ENCODE measurements around the gene MIAT. TPM values are rescaled to one million over a fixed set of nuclear protein-coding genes. Genes with fewer than 3 reads are reported as not detected.

The MIAT gene
- total and polyA plus RNA-seq, 9 of the 15 experiments (the other 6 are each of a cell fraction or from before 2014, with no cell fraction given) = 0.03 to 0.93 (median 0.34) TPM

DNA sequence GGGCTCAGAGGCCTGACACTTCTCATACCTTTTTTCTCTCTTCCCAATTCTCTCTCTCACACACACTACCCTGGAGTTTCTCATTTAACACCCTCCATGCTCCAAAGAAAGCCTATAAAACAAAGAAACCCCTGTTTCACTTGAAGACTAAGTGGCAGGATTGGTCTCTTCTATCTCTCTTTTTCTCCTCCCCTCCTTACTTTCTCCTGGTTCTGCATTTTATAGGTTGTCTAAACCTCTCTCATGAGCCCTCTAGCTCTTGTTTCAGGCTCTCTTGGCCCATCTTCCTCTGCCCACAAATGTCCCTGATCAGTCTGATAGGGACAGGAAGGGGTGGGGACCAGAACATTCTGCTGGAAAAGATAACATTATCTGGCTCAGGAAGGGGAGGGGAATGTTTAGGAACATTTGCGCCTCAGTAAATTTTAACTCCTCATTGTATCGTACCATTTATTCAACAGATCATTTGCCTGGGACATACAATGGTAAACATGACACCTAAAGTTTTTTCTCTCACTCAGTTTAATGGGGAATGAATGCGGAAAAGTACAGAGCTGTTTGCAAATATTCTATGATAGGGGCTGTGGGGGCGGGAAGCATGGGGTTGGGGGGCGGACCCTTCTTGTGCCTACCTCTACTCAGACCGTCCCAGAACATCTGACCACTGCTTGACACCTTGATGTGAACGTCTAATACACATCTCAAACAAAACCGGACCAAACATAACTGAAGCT lies 24.8 kb upstream of the MIAT start:
- ATAC-seq (peak; percentile 88), FAIRE-seq (peak; percentile 94), DNase-seq (ENCODE audit: extremely low read depth in 1 of 4, low spot score in 3 of 4) (peak; percentile 85 to 90 (median 86))
- Histone ChIP-seq H3K4me2 (ENCODE audit: insufficient read depth, low read length) (peak overlapping the region; percentile 77), H2AFZ (ENCODE audit: low read depth, low read length) (peak overlapping the region; percentile 63), H3K4me1 (replicated peaks in 1 of 2; ENCODE audit: control insufficient read depth in 2 of 2, insufficient read depth in 2 of 2, low read length in 2 of 2) (peaks cover 20 to 49% of the 10 kb centered on the region in 2 experiments), H3K79me2 (ENCODE audit: control insufficient read depth, insufficient read depth, low read length) (peaks cover 7% of the 10 kb centered on the region; the same call in 1 of the 3 replicates), H3K27ac (ENCODE audit: extremely low read depth, low read depth, low read length) (peak overlapping the region; percentile 87), H4K20me1 (replicated peaks; ENCODE audit: control insufficient read depth, insufficient read depth, low read length) (no peaks in the 10 kb centered on the region), H3K9me1 (ENCODE audit: control insufficient read depth, insufficient read depth, low read length) (peaks cover 4% of the 10 kb centered on the region), H3K27me3 (ENCODE audit: control insufficient read depth in 2 of 2, insufficient read depth in 2 of 2, low read length in 2 of 2) (no peaks in the 10 kb centered on the region), H3K9me3 (replicated peaks; ENCODE audit: control insufficient read depth, insufficient read depth, low read depth, low read length) (peaks cover 2% of the 10 kb centered on the region; the same call in 1 of the 2 replicates), H3K4me3 (peak overlapping the region; percentile 15; the same call in 1 of the 2 replicates), H3K36me3 (ENCODE audit: control insufficient read depth, insufficient read depth, low read length) (no peaks in the 10 kb centered on the region), H3K9ac (ENCODE audit: insufficient read depth in 1 of 2, low read depth in 2 of 2, low read length in 2 of 2) (peak overlapping the region in 1 of 2 experiments; percentile 57; a peak in 2 of 4 replicates)
- in situ Hi-C loops (cut with MboI) = no loop called here
- WGBS (ENCODE audit: insufficient coverage, low coverage, missing lambda C conversion rate) = 0% methylated on average over 8 of the region's 8 CpGs
- ChIA-PET CTCF (ENCODE audit: low intra/inter-chr PET ratio) (no interaction called here), POLR2A (interaction anchor here (0.6 to 1.9 kb wide), 4 partner anchors 9 to 113 kb away, joined by 3 to 12 read pairs (median 3); partner anchors contain the start of genes CRYBA4 and TPST2)
- intact Hi-C loops (cut with micrococcal nuclease) = no loop called here
- BruUV-seq (replicated peaks) = TSS peak; percentile 73
- no peak for TF ChIP-seq KAT2B (IDR thresholded peaks at IDR 0.05; ENCODE audit: low read depth, low read length)
- TF ChIP-seq ZNF146 (CRISPR knock-in tag; IDR thresholded peaks at IDR 0.05; ENCODE audit: unreplicated experiment) = no peak
- no peak for TF ChIP-seq ARHGAP35 (IDR thresholded peaks at IDR 0.05; ENCODE audit: partially characterized antibody)
- TF ChIP-seq, protein P1, sequence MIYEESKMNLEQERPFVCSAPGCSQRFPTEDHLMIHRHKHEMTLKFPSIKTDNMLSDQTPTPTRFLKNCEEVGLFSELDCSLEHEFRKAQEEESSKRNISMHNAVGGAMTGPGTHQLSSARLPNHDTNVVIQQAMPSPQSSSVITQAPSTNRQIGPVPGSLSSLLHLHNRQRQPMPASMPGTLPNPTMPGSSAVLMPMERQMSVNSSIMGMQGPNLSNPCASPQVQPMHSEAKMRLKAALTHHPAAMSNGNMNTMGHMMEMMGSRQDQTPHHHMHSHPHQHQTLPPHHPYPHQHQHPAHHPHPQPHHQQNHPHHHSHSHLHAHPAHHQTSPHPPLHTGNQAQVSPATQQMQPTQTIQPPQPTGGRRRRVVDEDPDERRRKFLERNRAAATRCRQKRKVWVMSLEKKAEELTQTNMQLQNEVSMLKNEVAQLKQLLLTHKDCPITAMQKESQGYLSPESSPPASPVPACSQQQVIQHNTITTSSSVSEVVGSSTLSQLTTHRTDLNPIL (CRISPR knock-in tag; IDR thresholded peaks at IDR 0.05) = 0 out of 2 replicates have a peak, but pooled peaks have one; percentile 32
- TF ChIP-seq ERF (CRISPR knock-in tag; IDR thresholded peaks at IDR 0.05) = no peak
- TF ChIP-seq KLF13 (tag; IDR thresholded peaks at IDR 0.05; ENCODE audit: borderline replicate concordance, low read depth) = no peak
- no peak for TF ChIP-seq ZNF561 (CRISPR knock-in tag; conservative IDR thresholded peaks at IDR 0.05)
- TF ChIP-seq, protein P2, sequence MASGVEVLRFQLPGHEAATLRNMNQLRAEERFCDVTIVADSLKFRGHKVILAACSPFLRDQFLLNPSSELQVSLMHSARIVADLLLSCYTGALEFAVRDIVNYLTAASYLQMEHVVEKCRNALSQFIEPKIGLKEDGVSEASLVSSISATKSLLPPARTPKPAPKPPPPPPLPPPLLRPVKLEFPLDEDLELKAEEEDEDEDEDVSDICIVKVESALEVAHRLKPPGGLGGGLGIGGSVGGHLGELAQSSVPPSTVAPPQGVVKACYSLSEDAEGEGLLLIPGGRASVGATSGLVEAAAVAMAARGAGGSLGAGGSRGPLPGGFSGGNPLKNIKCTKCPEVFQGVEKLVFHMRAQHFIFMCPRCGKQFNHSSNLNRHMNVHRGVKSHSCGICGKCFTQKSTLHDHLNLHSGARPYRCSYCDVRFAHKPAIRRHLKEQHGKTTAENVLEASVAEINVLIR (CRISPR knock-in tag; IDR thresholded peaks at IDR 0.05) = no peak
- TF ChIP-seq, protein P3, sequence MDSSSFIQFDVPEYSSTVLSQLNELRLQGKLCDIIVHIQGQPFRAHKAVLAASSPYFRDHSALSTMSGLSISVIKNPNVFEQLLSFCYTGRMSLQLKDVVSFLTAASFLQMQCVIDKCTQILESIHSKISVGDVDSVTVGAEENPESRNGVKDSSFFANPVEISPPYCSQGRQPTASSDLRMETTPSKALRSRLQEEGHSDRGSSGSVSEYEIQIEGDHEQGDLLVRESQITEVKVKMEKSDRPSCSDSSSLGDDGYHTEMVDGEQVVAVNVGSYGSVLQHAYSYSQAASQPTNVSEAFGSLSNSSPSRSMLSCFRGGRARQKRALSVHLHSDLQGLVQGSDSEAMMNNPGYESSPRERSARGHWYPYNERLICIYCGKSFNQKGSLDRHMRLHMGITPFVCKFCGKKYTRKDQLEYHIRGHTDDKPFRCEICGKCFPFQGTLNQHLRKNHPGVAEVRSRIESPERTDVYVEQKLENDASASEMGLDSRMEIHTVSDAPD (CRISPR knock-in tag; IDR thresholded peaks at IDR 0.05) = no peak
- TF ChIP-seq, protein P4, sequence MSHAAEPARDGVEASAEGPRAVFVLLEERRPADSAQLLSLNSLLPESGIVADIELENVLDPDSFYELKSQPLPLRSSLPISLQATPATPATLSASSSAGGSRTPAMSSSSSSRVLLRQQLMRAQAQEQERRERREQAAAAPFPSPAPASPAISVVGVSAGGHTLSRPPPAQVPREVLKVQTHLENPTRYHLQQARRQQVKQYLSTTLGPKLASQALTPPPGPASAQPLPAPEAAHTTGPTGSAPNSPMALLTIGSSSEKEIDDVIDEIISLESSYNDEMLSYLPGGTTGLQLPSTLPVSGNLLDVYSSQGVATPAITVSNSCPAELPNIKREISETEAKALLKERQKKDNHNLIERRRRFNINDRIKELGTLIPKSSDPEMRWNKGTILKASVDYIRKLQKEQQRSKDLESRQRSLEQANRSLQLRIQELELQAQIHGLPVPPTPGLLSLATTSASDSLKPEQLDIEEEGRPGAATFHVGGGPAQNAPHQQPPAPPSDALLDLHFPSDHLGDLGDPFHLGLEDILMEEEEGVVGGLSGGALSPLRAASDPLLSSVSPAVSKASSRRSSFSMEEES (CRISPR knock-in tag; IDR thresholded peaks at IDR 0.05) = no peak
- peak; percentile 93 for TF ChIP-seq GATA2 (CRISPR knock-in tag; IDR thresholded peaks at IDR 0.05)
- no peak for TF ChIP-seq MYBL2 (IDR thresholded peaks at IDR 0.05; ENCODE audit: low read depth)
- TF ChIP-seq MYBL2 (CRISPR knock-in tag; IDR thresholded peaks at IDR 0.05; ENCODE audit: borderline replicate concordance) = no peak
- TF ChIP-seq FOXK2 (conservative IDR thresholded peaks at IDR 0.05 in 1 of 2, IDR thresholded peaks at IDR 0.05 in 1 of 2; ENCODE audit: low read depth in 2 of 2) = peak; percentile 30 to 52; a peak in 2 of 4 replicates
- no peak for TF ChIP-seq XRCC4 (IDR thresholded peaks at IDR 0.05; ENCODE audit: extremely low read depth, insufficient read depth, insufficient read length)
- no peak for TF ChIP-seq DDX20 (tag; IDR thresholded peaks at IDR 0.05; ENCODE audit: low read depth)
